K562 (cell line): ENCODE results near the gene RUSC2. TPM values are rescaled to one million over a fixed set of nuclear protein-coding genes. Genes with fewer than 3 reads are reported as not detected.

ENCODE experiments used
- ATF1 ChIP-seq, 2 experiments: fragments of 450-650 bp in 1 of 2; IDR thresholded peaks; 2 replicates each; pipeline ENCODE4 v1.6.1; 2016; ENCODE audit warnings: missing compliant biosample characterization in 1 of 2, missing genetic modification characterization in 1 of 2
- BACH1 ChIP-seq: fragments of 200-800 bp; sonication (Bioruptor generic); IDR thresholded peaks from 2 replicates; pipeline ENCODE4 v1.6.1; 2016; ENCODE audit warnings: missing genetic modification characterization, missing compliant biosample characterization
- BCLAF1 ChIP-seq, 2 experiments: fragments of 450-650 bp in 1 of 2; IDR thresholded peaks; 2 replicates each; pipeline ENCODE4 v1.6.1; 2011 to 2017; ENCODE audit warnings: low read depth in 2 of 2, antibody characterized with exemption in 1 of 2, borderline replicate concordance in 1 of 2, low read length in 1 of 2, mild to moderate bottlenecking in 1 of 2, mixed read lengths in 1 of 2; ENCODE audit not compliant: control insufficient read depth in 1 of 2
- BMI1 ChIP-seq: fragments of 150-350 bp; IDR thresholded peaks from 2 replicates; pipeline ENCODE4 v1.6.1; 2014; ENCODE audit warnings: low read length
- CHD2 ChIP-seq: IDR thresholded peaks from 2 replicates; pipeline ENCODE4 v1.6.1; 2011; ENCODE audit warnings: low read depth, low read length
- CREB3L1 ChIP-seq: fragments of 450-650 bp; IDR thresholded peaks from 2 replicates; pipeline ENCODE4 v1.6.1; 2014; ENCODE audit warnings: low read depth, mild to moderate bottlenecking, moderate library complexity, borderline replicate concordance
- HDAC8 ChIP-seq: fragments of 450-650 bp; IDR thresholded peaks from 2 replicates; pipeline ENCODE4 v1.6.1; 2016; ENCODE audit warnings: mild to moderate bottlenecking, missing genetic modification characterization, moderate library complexity, missing compliant biosample characterization
- MYBL2 ChIP-seq, 2 experiments: fragments of 450-650 bp in 1 of 2; sonication (generic) in 1 of 2; formaldehyde crosslinking in 1 of 2; IDR thresholded peaks; 2 replicates each; pipeline versions ENCODE4 v1.6.1 to v1.8.1; 2017 to 2022; ENCODE audit warnings: borderline replicate concordance in 1 of 2, inconsistent platforms in 1 of 2, low read depth in 1 of 2, mild to moderate bottlenecking in 1 of 2, missing genetic modification reagents in 1 of 2, moderate library complexity in 1 of 2
- NCOA1 ChIP-seq: fragments of 450-650 bp; IDR thresholded peaks from 2 replicates; pipeline ENCODE4 v1.6.1; 2016; ENCODE audit warnings: low read depth
- NRF1 ChIP-seq, 2 experiments: fragments of 450-650 bp; IDR thresholded peaks in 1 of 2; conservative IDR thresholded peaks in 1 of 2; 2 replicates each; pipeline ENCODE4 v1.6.1; 2014; ENCODE audit warnings: mild to moderate bottlenecking in 2 of 2
- PML ChIP-seq: IDR thresholded peaks from 2 replicates; pipeline ENCODE4 v1.6.1; 2012; ENCODE audit warnings: low read length, inconsistent platforms
- SNRNP70 ChIP-seq: fragments of 200-400 bp; formaldehyde crosslinking; optimal IDR thresholded peaks from 2 replicates; pipeline ENCODE3; 2017; ENCODE audit warnings: low read depth, low read length
- SREBF1 ChIP-seq: fragments of 150-350 bp; IDR thresholded peaks from 2 replicates; pipeline ENCODE4 v1.6.1; 2014; ENCODE audit warnings: antibody characterized with exemption, low read depth, low read length, borderline replicate concordance
- TFAP4 ChIP-seq: sonication (generic); formaldehyde crosslinking; IDR thresholded peaks from 2 replicates; pipeline ENCODE4 v1.8.0; 2022; ENCODE audit warnings: missing genetic modification reagents, mild to moderate bottlenecking, moderate library complexity, borderline replicate concordance
- U2AF1 ChIP-seq: fragments of 200-400 bp; formaldehyde crosslinking; optimal IDR thresholded peaks from 2 replicates; pipeline ENCODE3; 2017; ENCODE audit warnings: mild to moderate bottlenecking, low read depth, low read length, moderate library complexity
- ZNF766 ChIP-seq: fragments of 200-800 bp; sonication (Bioruptor generic); conservative IDR thresholded peaks from 2 replicates; pipeline ENCODE4 v1.6.1; 2016; ENCODE audit warnings: missing genetic modification characterization, missing compliant biosample characterization
- polyA plus RNA-seq, 8 experiments: library from polyadenylated mRNA; depleted of rRNA in 4 of 8; stranded (reverse) in 5 of 8; unstranded in 3 of 8; fragments of >200 nt; fragmentation: Nextera tagmentation in 2 of 8; fragmentation: Illumina TruSeq in 1 of 8; extraction: Ambion mirVana in 2 of 8; extraction: Trizol in 1 of 8; gene quantifications; 2 replicates each; pipeline versions ENCODE4 v1.2.1 to v1.2.3, GENCODE V29; 2011 to 2014; ENCODE audit warnings: inconsistent platforms in 1 of 8, missing spikeins in 1 of 8
- total RNA-seq, 7 experiments: library from RNA; depleted of rRNA in 6 of 7; stranded (reverse); fragments of >200 nt in 6 of 7; fragmentation: Illumina TruSeq in 2 of 7; extraction: Trizol in 2 of 7; gene quantifications; 2 replicates each; pipeline versions ENCODE4 v1.2.1 to v1.2.3, GENCODE V29; 2011 to 2021; ENCODE audit warnings: low replicate concordance in 1 of 7

RUSC2 gene
- total and polyA plus RNA-seq, 9 of the 15 experiments (the other 6 are each of a cell fraction or from before 2014, with no cell fraction given) = 0.08 to 12.8 (median 3.1) TPM

GRCh38 chr9:35489313-35490154 is at the start of gene RUSC2 (continued):
- 0 out of 4 replicates have a peak, but pooled peaks of 1 of the 2 experiments have one; percentile 58 for TF ChIP-seq BCLAF1 (IDR thresholded peaks at IDR 0.05; ENCODE audit: borderline replicate concordance in 1 of 2, control insufficient read depth in 1 of 2, low read depth in 2 of 2, low read length in 1 of 2)
- no peak for TF ChIP-seq BACH1 (tag)
- peak; percentile 32; the same call in 1 of the 2 replicates for TF ChIP-seq PML
- TF ChIP-seq CREB3L1 = peak; percentile 58; the same call in 1 of the 2 replicates
- peak; percentile 51; the same call in 1 of the 2 replicates for TF ChIP-seq TFAP4 (CRISPR knock-in tag)
- peak; percentile 82 to 85 for TF ChIP-seq NRF1 (conservative IDR thresholded peaks at IDR 0.05 in 1 of 2, IDR thresholded peaks at IDR 0.05 in 1 of 2)
- peak; percentile 44; the same call in 1 of the 2 replicates for TF ChIP-seq ZNF766 (CRISPR knock-in tag)
- no peak for TF ChIP-seq NCOA1
- TF ChIP-seq ATF1 (CRISPR knock-in tag; IDR thresholded peaks at IDR 0.05) = 0 out of 2 replicates have a peak, but pooled peaks have one; percentile 10
- TF ChIP-seq ATF1 (tag; IDR thresholded peaks at IDR 0.05) = peak; percentile 68
- TF ChIP-seq HDAC8 (tag) = no peak
- TF ChIP-seq BMI1 = no peak
- TF ChIP-seq CHD2 = no peak
- peak; percentile 71 for TF ChIP-seq U2AF1
- no peak for TF ChIP-seq MYBL2 (IDR thresholded peaks at IDR 0.05; ENCODE audit: low read depth)
- no peak for TF ChIP-seq MYBL2 (CRISPR knock-in tag; IDR thresholded peaks at IDR 0.05; ENCODE audit: borderline replicate concordance)
- peak; percentile 86; the same call in 1 of the 2 replicates for TF ChIP-seq SREBF1
- TF ChIP-seq SNRNP70 = no peak
